Ishikawa (cell line): ENCODE measurements around the gene NUP210L.

Experiments
- CREB1 ChIP-seq: IDR thresholded peaks from 2 replicates; pipeline ENCODE4 v1.6.1; 2012; ENCODE audit warnings: low read depth
- EP300 ChIP-seq: IDR thresholded peaks from 2 replicates; pipeline ENCODE4 v1.6.1; 2012; ENCODE audit warnings: borderline replicate concordance
- FOXM1 ChIP-seq: IDR thresholded peaks from 2 replicates; pipeline ENCODE4 v1.6.1; 2012; ENCODE audit warnings: low read depth, borderline replicate concordance
- YY1 ChIP-seq: IDR thresholded peaks from 2 replicates; pipeline ENCODE4 v1.6.1; 2012; ENCODE audit warnings: low read depth
- TF ChIP-seq, protein P1 (sequence below): IDR thresholded peaks from 2 replicates; pipeline ENCODE4 v1.6.1; 2012
- TF ChIP-seq, protein P2 (sequence below): IDR thresholded peaks from 2 replicates; pipeline ENCODE4 v1.6.1; 2012; ENCODE audit warnings: low read depth, mild to moderate bottlenecking

DNA sequence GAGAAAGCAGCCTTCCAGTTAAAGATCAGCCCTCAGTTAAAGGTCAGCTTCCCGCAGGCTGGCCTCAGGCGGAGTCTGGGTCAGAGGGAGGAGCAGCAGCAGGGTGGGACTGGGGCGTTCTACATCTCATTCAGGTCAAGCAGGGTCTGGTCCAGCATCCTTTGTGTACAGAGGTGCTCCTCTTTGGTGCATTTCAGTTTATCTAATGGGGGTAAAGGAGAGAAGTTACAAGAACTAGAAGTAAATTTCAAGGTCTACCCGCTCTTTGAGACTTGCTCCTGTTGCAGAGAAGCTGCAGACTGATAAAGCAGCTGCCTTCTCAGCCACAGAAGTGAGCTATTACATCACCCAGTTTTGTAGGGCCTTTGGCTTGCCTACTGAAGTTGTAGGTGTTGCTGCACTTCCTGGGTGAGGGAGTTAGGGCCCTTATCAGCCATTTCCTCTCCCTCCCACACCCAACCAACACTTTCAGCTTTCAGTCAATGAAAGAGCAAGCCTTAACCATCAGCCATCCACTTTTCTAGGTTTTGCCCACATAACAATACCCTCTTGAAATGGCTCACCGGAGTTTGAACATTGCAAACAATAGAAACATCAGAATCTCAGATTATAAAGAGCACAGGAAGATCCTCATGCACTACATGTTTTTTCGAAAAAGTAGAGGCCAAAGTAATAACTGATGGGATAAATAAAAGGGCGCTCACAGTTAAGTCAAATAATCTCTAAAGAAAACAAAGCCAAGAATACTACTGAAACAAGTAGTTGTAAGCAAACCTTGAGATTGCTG is 2.8 kb upstream of the NUP210L start:
- TF ChIP-seq, protein P1, sequence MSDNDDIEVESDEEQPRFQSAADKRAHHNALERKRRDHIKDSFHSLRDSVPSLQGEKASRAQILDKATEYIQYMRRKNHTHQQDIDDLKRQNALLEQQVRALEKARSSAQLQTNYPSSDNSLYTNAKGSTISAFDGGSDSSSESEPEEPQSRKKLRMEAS = no peak
- TF ChIP-seq YY1 (no peak), EP300 (no peak), CREB1 (no peak), FOXM1 (no peak)
- TF ChIP-seq, protein P2, sequence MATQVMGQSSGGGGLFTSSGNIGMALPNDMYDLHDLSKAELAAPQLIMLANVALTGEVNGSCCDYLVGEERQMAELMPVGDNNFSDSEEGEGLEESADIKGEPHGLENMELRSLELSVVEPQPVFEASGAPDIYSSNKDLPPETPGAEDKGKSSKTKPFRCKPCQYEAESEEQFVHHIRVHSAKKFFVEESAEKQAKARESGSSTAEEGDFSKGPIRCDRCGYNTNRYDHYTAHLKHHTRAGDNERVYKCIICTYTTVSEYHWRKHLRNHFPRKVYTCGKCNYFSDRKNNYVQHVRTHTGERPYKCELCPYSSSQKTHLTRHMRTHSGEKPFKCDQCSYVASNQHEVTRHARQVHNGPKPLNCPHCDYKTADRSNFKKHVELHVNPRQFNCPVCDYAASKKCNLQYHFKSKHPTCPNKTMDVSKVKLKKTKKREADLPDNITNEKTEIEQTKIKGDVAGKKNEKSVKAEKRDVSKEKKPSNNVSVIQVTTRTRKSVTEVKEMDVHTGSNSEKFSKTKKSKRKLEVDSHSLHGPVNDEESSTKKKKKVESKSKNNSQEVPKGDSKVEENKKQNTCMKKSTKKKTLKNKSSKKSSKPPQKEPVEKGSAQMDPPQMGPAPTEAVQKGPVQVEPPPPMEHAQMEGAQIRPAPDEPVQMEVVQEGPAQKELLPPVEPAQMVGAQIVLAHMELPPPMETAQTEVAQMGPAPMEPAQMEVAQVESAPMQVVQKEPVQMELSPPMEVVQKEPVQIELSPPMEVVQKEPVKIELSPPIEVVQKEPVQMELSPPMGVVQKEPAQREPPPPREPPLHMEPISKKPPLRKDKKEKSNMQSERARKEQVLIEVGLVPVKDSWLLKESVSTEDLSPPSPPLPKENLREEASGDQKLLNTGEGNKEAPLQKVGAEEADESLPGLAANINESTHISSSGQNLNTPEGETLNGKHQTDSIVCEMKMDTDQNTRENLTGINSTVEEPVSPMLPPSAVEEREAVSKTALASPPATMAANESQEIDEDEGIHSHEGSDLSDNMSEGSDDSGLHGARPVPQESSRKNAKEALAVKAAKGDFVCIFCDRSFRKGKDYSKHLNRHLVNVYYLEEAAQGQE = no peak
